ENCODE results near the gene STEEP1. TPM values are rescaled to one million over a fixed set of nuclear protein-coding genes. Genes with fewer than 3 reads are reported as not detected.
"Not testable (repeated sequence)": the region's sequence is repeated elsewhere in the genome, so short reads cannot be mapped to it uniquely, and the experiment has no call there.

The STEEP1 gene
- total and polyA plus RNA-seq, 7 donors = 16.8 to 30.3 (median 21.7) TPM

GRCh38 chrX:119501511-119502148, 63.6 kb downstream of the STEEP1 start:
- H3K9me3 ChIP-seq = no peaks in the 10 kb centered on the region
- WGBS, 2 donors = 43 to 78% methylated on average over 7 of the region's 7 CpGs
- TF ChIP-seq POLR2A (IDR thresholded peaks at IDR 0.05) (no peak), POLR2AphosphoS5 (IDR thresholded peaks at IDR 0.05) (no peak), EP300 (IDR thresholded peaks at IDR 0.05) (no peak), CTCF (IDR thresholded peaks at IDR 0.05) (no peak)
- peak; percentile 7 for DNase-seq
- intact Hi-C loops (cut with DNase I) = no loop called here
- H3K27me3 ChIP-seq = no peaks in the 10 kb centered on the region
- H3K4me1 ChIP-seq = peaks cover 0 to 9% (median 4%) of the 10 kb centered on the region in 4 donors
- H3K27ac ChIP-seq = no peak overlapping the region
- no peaks in the 10 kb centered on the region for H3K36me3 ChIP-seq
- no peak overlapping the region for H3K4me3 ChIP-seq

GRCh38 chrX:119500061-119500800, 65.0 kb downstream of the STEEP1 start:
- H3K36me3 ChIP-seq = no peaks in the 10 kb centered on the region
- WGBS, 2 donors = 82 to 88% methylated on average over 13 of the region's 13 CpGs
- no peaks in the 10 kb centered on the region for H3K27me3 ChIP-seq
- H3K9me3 ChIP-seq = no peaks in the 10 kb centered on the region
- no peak overlapping the region for H3K27ac ChIP-seq
- peak; percentile 9 for DNase-seq
- peaks cover 0 to 9% (median 4%) of the 10 kb centered on the region in 4 donors for H3K4me1 ChIP-seq
- intact Hi-C loops (cut with DNase I) = no loop called here
- no peak overlapping the region for H3K4me3 ChIP-seq
- TF ChIP-seq POLR2AphosphoS5 (IDR thresholded peaks at IDR 0.05) = no peak
- TF ChIP-seq EP300 (IDR thresholded peaks at IDR 0.05) = no peak
- no peak for TF ChIP-seq CTCF (IDR thresholded peaks at IDR 0.05)
- no peak for TF ChIP-seq POLR2A (IDR thresholded peaks at IDR 0.05)

- TF ChIP-seq CTCF (IDR thresholded peaks at IDR 0.05) = no peak
- no peak for TF ChIP-seq POLR2AphosphoS5 (IDR thresholded peaks at IDR 0.05)
- TF ChIP-seq POLR2A (IDR thresholded peaks at IDR 0.05) = no peak
- TF ChIP-seq EP300 (IDR thresholded peaks at IDR 0.05) = no peak
- H3K9me3 ChIP-seq = no peaks in the 10 kb centered on the region
- no peak overlapping the region for H3K4me3 ChIP-seq
- H3K36me3 ChIP-seq = no peaks in the 10 kb centered on the region
- no peaks in the 10 kb centered on the region for H3K27me3 ChIP-seq
- intact Hi-C loops (cut with DNase I) = no loop called here
- WGBS, 2 donors = 33 to 48% methylated on average over 1 of the region's 1 CpG
- H3K27ac ChIP-seq = no peak overlapping the region
- DNase-seq = peak; percentile 11
- no peaks in the 10 kb centered on the region for H3K4me1 ChIP-seq
Measured at GRCh38 chrX:119497185-119497584, 68.0 kb downstream of the STEEP1 start.

GRCh38 chrX:119495734-119496726, 69.2 kb downstream of the STEEP1 start:
- H3K36me3 ChIP-seq = no peaks in the 10 kb centered on the region
- H3K4me1 ChIP-seq = no peaks in the 10 kb centered on the region
- no peak overlapping the region for H3K27ac ChIP-seq
- intact Hi-C loops (cut with DNase I) = no loop called here
- TF ChIP-seq CTCF (IDR thresholded peaks at IDR 0.05) = no peak
- no peak for TF ChIP-seq EP300 (IDR thresholded peaks at IDR 0.05)
- TF ChIP-seq POLR2AphosphoS5 (IDR thresholded peaks at IDR 0.05) = no peak
- TF ChIP-seq POLR2A (IDR thresholded peaks at IDR 0.05) = no peak
- no peak overlapping the region for H3K4me3 ChIP-seq
- H3K9me3 ChIP-seq = no peaks in the 10 kb centered on the region
- WGBS, 2 donors = 50 to 55% methylated on average over 10 of the region's 10 CpGs
- H3K27me3 ChIP-seq = no peaks in the 10 kb centered on the region
- DNase-seq = peak; percentile 30

DNA sequence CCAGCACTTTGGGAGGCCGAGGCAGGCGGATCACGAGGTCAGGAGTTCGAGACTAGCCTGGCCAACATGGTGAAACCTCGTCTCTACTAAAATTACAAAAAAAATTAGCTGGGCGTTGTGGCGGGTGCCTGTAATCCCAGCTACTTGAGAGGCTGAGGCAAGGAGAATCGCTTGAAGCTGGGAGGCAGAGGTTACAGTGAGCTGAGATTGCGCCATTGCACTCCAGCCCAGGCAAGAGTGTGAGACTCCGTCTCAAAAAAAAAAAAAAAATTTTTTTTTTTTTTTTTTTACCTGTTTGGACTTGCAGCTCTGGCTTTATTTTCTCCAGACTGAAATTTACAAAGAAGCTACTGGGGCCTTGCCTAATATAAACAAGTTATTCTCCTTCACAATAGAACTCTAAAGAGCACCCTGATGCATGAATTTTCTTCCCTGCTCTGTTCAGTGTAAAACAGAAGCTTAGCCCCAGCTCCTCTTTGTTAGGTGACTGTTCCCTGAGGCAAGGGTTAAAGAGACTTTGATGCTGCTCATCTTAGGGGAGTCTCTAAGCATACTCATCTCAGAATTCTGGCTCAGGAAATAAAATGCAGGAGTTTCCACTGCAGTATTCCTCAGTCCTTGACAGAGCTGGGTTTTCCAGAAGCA, 71.2 kb downstream of the STEEP1 start:
- intact Hi-C loops (cut with DNase I); H3K9me3 ChIP-seq; H3K4me1 ChIP-seq; H3K4me3 ChIP-seq; H3K27me3 ChIP-seq; H3K36me3 ChIP-seq: not testable (repeated sequence)
- peak overlapping the region in 3 of 4 donors; percentile 20 to 58 (median 53) for H3K27ac ChIP-seq
- peak; percentile 40 for DNase-seq
- WGBS, 2 donors = 88 to 91% methylated on average over 10 of the region's 10 CpGs
